Ovary (tissue), 3 donors: ENCODE results near the gene ZNF546.
"Not testable (repeated sequence)": the region's sequence is repeated elsewhere in the genome, so short reads cannot be mapped to it uniquely, and the experiment has no call there.

Experiments used
- CTCF ChIP-seq, 3 donors: fragments of 450-650 bp in 2 of 3; fragments of 200-600 bp in 1 of 3; IDR thresholded peaks; one replicate each; pipeline versions ENCODE4 v1.5.1 to v1.8.0; 2016 to 2022; ENCODE audit warnings: antibody characterized with exemption in 3 of 3, mild to moderate bottlenecking in 1 of 3
- EP300 ChIP-seq: sonication (generic); formaldehyde crosslinking; IDR thresholded peaks from one replicate; pipeline ENCODE4 v1.6.1; 2017; ENCODE audit warnings: antibody characterized with exemption
- POLR2A ChIP-seq: fragments of 450-650 bp; IDR thresholded peaks from one replicate; pipeline ENCODE4 v1.6.1; 2017; ENCODE audit warnings: antibody characterized with exemption, mild to moderate bottlenecking, moderate library complexity
- donor health status: DM: no; HTN: no; CAD: no.

GRCh38 chr19:40038047-40038446 is 41.2 kb downstream of the ZNF546 start:
- TF ChIP-seq POLR2A; CTCF (IDR thresholded peaks at IDR 0.05); EP300: not testable (repeated sequence)
